ENCODE data around the gene RNF125.
"Not testable (repeated sequence)": the region's sequence is repeated elsewhere in the genome, so short reads cannot be mapped to it uniquely, and the experiment has no call there.

Gene RNF125

DNA sequence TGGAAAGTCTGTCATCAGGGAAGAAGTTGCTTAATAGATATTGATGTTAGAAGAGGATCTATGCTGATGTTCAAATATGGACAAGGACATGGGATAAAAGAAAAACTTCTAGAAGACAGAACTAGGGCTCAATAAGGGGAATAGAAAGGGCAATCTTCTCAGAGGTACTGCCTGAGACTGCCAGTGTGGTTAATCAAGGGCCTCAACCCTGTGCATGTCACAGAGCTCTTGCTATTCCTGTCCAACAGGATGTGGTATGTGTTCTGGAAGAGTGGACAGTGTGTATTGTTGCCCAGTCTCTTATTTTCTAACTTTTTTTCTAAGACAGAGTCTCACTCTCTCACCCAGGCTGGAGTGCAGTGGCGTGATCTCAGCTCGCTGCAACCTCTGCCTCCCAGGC lies 27.8 kb upstream of the RNF125 start:
- Histone ChIP-seq H3K36me3 (ENCODE audit: insufficient read depth, low read length) (no peaks in the 10 kb centered on the region), H3K27ac (ENCODE audit: low read depth, low read length) (no peak overlapping the region), H3K27me3 (ENCODE audit: insufficient read depth, low read length) (peaks cover 10% of the 10 kb centered on the region; the same call in 1 of the 2 replicates), H3K4me3 (ENCODE audit: low read depth, low read length) (no peak overlapping the region), H3K79me2 (ENCODE audit: control insufficient read depth, insufficient read depth, low read length, unreplicated experiment) (no peaks in the 10 kb centered on the region), H3K4me1 (ENCODE audit: control insufficient read depth, insufficient read depth, low read length, unreplicated experiment) (no peaks in the 10 kb centered on the region), H2AFZ (ENCODE audit: low read length, unreplicated experiment) (no peak overlapping the region)

DNA sequence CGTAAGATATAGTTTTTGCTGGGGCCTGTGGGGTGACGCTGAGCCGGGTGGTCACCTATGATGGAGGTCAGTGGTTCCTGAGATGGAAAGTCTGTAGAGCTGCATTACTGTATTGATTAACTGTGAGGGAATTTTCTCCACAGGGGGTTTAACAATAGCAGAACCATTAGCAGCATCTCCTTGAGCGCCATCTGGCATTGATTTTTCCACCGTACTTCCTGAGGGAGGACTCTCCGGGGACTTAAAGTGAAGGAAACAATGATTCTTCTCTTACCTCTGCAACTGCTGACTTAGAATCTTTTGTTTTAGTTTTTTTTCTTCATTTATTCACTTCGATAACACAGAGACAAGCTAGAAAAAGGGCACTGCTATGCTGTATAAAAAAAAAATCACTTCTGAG lies 22.6 kb upstream of the RNF125 start:
- H2AFZ ChIP-seq (ENCODE audit: low read length, unreplicated experiment), result no peak overlapping the region
- H3K4me1 ChIP-seq (ENCODE audit: control insufficient read depth, insufficient read depth, low read length, unreplicated experiment), result no peaks in the 10 kb centered on the region
- H3K27me3 ChIP-seq (ENCODE audit: insufficient read depth, low read length), result peaks cover 18% of the 10 kb centered on the region
- H3K79me2 ChIP-seq (ENCODE audit: control insufficient read depth, insufficient read depth, low read length, unreplicated experiment), result no peaks in the 10 kb centered on the region
- no peak overlapping the region for H3K4me3 ChIP-seq (ENCODE audit: low read depth, low read length)
- H3K27ac ChIP-seq (ENCODE audit: low read depth, low read length), result no peak overlapping the region
- H3K36me3 ChIP-seq (ENCODE audit: insufficient read depth, low read length), result no peaks in the 10 kb centered on the region

DNA sequence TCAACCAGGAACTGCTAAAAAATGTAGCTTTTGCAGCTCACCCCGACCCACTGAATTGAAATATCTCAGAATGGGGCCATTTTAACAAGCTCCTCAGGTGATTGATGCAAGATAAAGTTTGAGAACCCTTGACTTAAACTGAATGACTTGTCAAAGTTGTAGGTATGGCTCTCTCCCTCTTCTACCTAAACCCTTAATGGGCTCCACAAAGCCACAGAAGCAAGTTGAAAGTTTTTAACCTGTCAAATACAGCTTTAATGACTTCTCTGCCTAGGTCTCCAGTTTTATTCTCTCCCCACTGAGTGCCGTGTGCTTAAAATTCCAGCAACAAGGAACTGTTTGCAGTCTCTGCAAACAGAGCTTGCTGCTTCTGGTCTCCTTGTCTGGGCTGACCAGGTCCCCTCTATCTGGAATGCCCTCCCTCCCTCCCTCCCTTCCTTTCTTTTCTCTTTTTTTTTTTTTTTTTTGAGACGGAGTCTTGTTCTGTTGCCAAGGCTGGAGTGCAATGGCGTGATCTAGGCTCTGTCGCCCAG lies 19.7 kb upstream of the RNF125 start:
- Histone ChIP-seq H3K79me2 (ENCODE audit: control insufficient read depth, insufficient read depth, low read length, unreplicated experiment) (no peaks in the 10 kb centered on the region), H3K36me3 (ENCODE audit: insufficient read depth, low read length) (no peaks in the 10 kb centered on the region), H3K4me1 (ENCODE audit: control insufficient read depth, insufficient read depth, low read length, unreplicated experiment) (no peaks in the 10 kb centered on the region), H3K27me3 (ENCODE audit: insufficient read depth, low read length) (peaks cover 17% of the 10 kb centered on the region), H3K27ac (ENCODE audit: low read depth, low read length) (no peak overlapping the region), H3K4me3 (ENCODE audit: low read depth, low read length) (no peak overlapping the region), H2AFZ (ENCODE audit: low read length, unreplicated experiment) (no peak overlapping the region)

DNA sequence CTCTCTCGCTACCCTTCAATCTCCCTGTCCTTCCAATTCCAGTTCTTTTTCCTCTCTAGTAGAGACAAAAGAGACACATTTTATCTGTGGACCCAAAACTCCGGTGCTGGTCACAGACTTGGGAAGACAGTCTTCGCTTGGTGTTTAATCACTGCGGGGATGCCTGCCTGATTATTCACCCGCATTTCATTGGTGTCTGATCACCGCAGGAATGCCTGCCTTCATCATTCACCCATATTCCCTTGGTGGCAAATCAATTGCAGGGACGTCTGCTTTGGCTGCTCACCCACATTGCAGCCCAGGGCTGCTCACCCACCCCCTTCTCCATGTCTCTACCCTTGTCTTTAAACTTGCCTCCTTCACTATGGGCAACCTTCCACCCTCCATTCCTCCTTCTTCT lies 17.5 kb upstream of the RNF125 start:
- not testable (repeated sequence) for H3K27ac ChIP-seq (ENCODE audit: low read depth, low read length); H3K4me1 ChIP-seq (ENCODE audit: control insufficient read depth, insufficient read depth, low read length, unreplicated experiment); H3K79me2 ChIP-seq (ENCODE audit: control insufficient read depth, insufficient read depth, low read length, unreplicated experiment); H3K27me3 ChIP-seq (ENCODE audit: insufficient read depth, low read length); H3K4me3 ChIP-seq (ENCODE audit: low read depth, low read length); H3K36me3 ChIP-seq (ENCODE audit: insufficient read depth, low read length); H2AFZ ChIP-seq (ENCODE audit: low read length, unreplicated experiment)

DNA sequence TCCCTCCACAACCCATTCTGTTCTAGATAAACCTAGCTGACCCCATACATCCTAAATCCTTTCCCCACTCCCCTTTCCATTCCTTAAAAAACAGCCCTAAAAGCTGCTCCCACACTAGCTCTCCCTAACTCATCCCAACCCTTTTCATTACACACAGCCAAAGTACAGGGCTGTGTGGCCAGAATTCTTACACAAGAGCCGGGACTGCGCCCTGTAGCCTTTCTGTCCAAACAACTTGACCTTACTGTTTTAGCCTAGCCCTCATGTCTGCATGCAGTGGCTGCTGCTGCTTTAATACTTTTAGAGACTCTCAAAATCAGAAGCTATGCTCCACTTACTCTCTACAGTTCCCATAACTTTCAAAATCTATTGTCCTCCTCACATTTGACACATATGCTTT lies 14.8 kb upstream of the RNF125 start:
- not testable (repeated sequence) for H3K27me3 ChIP-seq (ENCODE audit: insufficient read depth, low read length); H3K36me3 ChIP-seq (ENCODE audit: insufficient read depth, low read length); H3K4me3 ChIP-seq (ENCODE audit: low read depth, low read length); H2AFZ ChIP-seq (ENCODE audit: low read length, unreplicated experiment); H3K79me2 ChIP-seq (ENCODE audit: control insufficient read depth, insufficient read depth, low read length, unreplicated experiment); H3K27ac ChIP-seq (ENCODE audit: low read depth, low read length); H3K4me1 ChIP-seq (ENCODE audit: control insufficient read depth, insufficient read depth, low read length, unreplicated experiment)

DNA sequence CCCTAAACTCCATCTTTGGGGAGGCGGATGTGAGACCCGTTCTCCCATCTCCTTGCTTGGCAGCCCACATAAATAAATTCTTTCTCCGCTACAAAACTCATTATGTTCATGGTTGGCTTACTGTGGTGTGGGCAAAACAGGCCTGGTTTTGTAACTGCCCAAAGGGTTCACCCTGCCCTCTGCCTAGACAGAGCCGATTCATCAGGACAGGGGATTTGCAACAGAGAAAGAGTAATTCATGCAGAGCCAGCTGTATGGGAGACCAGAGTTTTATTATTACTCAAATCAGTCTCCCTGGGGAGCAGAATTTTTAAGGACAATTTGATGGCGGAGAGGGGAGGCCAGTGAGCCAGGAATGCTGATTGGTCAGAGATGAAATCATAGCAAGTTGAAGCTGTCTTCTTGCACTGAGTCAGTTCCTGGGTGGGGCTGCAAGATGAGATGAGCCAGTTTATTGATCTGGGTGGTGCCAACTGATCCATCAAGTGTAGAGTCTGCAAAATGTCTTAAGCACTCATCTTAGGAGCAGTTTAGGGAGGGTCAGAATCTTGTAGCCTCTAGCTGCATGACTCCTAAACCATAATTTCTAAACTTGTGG lies 8.4 kb upstream of the RNF125 start:
- Histone ChIP-seq H2AFZ (ENCODE audit: low read length, unreplicated experiment) (no peak overlapping the region), H3K27me3 (ENCODE audit: insufficient read depth, low read length) (no peaks in the 10 kb centered on the region), H3K4me3 (ENCODE audit: low read depth, low read length) (no peak overlapping the region), H3K79me2 (ENCODE audit: control insufficient read depth, insufficient read depth, low read length, unreplicated experiment) (no peaks in the 10 kb centered on the region), H3K36me3 (ENCODE audit: insufficient read depth, low read length) (no peaks in the 10 kb centered on the region), H3K4me1 (ENCODE audit: control insufficient read depth, insufficient read depth, low read length, unreplicated experiment) (no peaks in the 10 kb centered on the region), H3K27ac (ENCODE audit: low read depth, low read length) (no peak overlapping the region)

DNA sequence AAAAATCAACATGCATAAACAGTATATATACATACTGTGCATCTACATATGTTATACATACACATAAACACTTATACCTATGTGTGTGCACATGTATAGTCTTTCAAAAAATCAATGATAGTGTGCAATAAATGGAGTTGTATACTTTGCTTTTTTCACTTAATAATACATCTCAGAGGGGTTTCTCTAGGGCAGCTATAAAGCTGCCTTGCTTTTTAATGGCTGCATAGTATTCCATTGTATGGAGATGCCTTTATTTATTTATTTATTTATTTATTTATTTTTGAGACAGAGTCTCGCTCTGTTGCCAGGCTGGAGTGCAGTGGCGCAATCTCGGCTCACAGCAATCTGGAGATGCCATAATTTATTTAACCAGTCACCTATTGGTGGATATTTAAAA lies 7.4 kb upstream of the RNF125 start:
- Histone ChIP-seq H3K36me3 (ENCODE audit: insufficient read depth, low read length) (no peaks in the 10 kb centered on the region), H3K27me3 (ENCODE audit: insufficient read depth, low read length) (no peaks in the 10 kb centered on the region), H3K79me2 (ENCODE audit: control insufficient read depth, insufficient read depth, low read length, unreplicated experiment) (no peaks in the 10 kb centered on the region), H3K4me3 (ENCODE audit: low read depth, low read length) (no peak overlapping the region), H3K27ac (ENCODE audit: low read depth, low read length) (no peak overlapping the region), H3K4me1 (ENCODE audit: control insufficient read depth, insufficient read depth, low read length, unreplicated experiment) (no peaks in the 10 kb centered on the region), H2AFZ (ENCODE audit: low read length, unreplicated experiment) (no peak overlapping the region)

DNA sequence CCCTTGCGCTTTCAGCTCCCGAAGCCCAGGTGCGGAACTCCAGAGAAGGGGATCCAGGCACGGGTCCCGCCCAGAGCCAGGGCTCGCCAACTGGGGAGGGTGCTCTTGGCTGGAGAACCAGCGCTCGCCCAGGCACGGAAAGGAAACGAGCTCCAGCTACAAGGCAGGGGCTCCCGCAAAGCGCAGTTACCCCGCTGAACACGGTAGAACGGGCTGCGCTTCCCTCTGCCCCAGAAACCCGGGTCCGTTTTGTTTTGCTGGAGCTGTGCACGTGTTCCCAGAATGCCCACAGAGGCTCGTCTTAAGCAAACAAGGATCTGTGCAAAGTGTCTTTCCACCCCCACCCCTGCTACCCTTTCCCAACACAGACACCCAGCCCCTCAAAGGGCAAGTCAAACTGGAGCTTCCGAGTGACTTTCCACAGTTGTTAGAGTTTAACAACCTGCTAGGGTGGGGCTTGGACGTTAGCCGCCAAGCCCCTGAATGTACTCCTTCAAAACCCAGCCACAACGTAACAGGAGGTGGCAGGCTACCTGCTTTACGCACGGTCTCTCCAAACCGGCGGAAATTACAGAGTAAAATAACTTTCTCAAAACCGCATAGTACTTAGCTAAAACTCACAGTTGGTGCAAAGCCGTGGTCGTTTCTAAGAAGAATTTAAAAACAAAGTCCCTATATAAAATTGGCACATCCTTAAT lies 775 bp downstream of the RNF125 start:
- H3K36me3 ChIP-seq (ENCODE audit: insufficient read depth, low read length), result no peaks in the 10 kb centered on the region
- peak overlapping the region; percentile 82 for H3K4me3 ChIP-seq (ENCODE audit: low read depth, low read length)
- peak overlapping the region; percentile 76 for H2AFZ ChIP-seq (ENCODE audit: low read length, unreplicated experiment)

DNA sequence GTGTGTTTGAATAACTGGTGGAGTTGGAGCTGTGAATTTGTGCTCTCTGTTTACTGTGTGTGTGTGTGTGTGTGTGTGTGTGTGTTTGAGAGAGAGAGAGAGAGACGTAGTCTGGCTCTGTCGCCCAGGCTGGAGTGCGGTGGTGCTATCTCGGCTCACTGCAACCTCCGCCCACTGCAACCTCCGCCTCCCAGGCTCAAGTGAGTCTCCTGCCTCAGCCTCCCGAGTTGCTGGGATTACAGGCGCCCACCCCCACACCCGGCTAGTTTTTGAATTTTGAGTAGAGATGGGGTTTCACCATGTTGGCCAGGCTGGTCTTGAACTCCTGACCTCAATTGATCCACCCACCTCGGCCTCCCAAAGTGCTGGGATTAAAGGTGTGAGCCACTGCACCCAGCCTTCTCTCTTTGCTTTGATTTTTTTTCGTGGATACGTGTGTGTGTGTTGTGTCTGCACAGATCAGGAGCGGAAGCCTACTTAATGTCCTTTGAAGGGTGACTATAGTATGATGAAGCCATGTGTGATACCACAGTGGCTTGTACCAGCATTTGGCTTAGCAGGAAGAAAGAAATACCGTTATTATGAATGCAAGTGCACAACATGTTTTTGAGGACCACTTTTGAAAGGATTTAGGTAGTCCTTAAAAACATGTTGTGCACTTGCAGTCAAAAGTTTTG lies 1.5 kb downstream of the RNF125 start:
- H3K36me3 ChIP-seq (ENCODE audit: insufficient read depth, low read length); H2AFZ ChIP-seq (ENCODE audit: low read length, unreplicated experiment); H3K27ac ChIP-seq (ENCODE audit: low read depth, low read length); H3K79me2 ChIP-seq (ENCODE audit: control insufficient read depth, insufficient read depth, low read length, unreplicated experiment); H3K4me1 ChIP-seq (ENCODE audit: control insufficient read depth, insufficient read depth, low read length, unreplicated experiment); H3K27me3 ChIP-seq (ENCODE audit: insufficient read depth, low read length): not testable (repeated sequence)
- peak overlapping the region; percentile 82; the same call in 1 of the 2 replicates for H3K4me3 ChIP-seq (ENCODE audit: low read depth, low read length)

More for the DNA sequence above, 775 bp downstream of the RNF125 start:
- Histone ChIP-seq H3K27me3 (ENCODE audit: insufficient read depth, low read length) (no peaks in the 10 kb centered on the region), H3K4me1 (ENCODE audit: control insufficient read depth, insufficient read depth, low read length, unreplicated experiment) (peaks cover 4% of the 10 kb centered on the region), H3K27ac (ENCODE audit: low read depth, low read length) (no peak overlapping the region), H3K79me2 (ENCODE audit: control insufficient read depth, insufficient read depth, low read length, unreplicated experiment) (no peaks in the 10 kb centered on the region)

DNA sequence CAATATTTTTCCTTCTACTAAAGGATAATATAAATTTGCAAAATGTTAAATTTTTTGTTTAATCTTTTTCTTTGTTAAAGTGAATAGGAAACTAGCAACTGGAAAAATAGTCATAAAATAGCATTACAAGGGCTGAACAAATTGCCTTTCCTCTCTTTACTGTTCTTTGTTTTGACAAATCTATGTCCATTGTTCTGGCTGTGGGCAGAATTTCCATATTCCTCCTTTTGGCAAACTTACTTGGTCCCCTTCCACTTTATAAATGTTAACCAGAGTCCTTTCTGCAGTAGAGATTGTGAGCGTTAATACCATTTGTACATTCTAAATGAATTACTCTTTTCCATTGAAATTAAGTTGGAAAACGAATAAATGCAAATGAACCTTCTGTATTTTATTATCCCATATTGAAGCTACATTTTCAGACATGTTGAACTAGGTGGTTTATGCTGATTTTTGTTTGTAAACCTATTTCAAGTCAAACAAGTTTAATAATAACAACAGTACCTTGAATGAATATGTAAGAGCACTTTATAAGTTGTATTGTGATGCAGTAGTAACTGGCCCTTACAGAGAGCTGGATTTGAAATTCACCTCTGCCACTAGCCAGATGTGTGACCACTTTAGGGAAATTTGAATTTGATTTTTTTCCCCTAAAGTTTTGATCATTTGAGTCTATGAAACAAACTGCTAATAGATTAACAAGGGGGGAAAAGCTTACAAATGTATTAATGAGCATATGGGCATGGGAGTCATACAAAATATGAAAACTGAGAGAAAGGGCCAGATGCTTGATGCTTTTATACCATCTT lies 3.3 kb downstream of the RNF125 start:
- Histone ChIP-seq H3K4me1 (ENCODE audit: control insufficient read depth, insufficient read depth, low read length, unreplicated experiment) (peaks cover 4% of the 10 kb centered on the region), H3K27ac (ENCODE audit: low read depth, low read length) (no peak overlapping the region), H2AFZ (ENCODE audit: low read length, unreplicated experiment) (no peak overlapping the region), H3K27me3 (ENCODE audit: insufficient read depth, low read length) (no peaks in the 10 kb centered on the region), H3K4me3 (ENCODE audit: low read depth, low read length) (no peak overlapping the region), H3K36me3 (ENCODE audit: insufficient read depth, low read length) (no peaks in the 10 kb centered on the region), H3K79me2 (ENCODE audit: control insufficient read depth, insufficient read depth, low read length, unreplicated experiment) (no peaks in the 10 kb centered on the region)

Measured in ACC112 (cell line).